SK-N-SH treated with all-trans-retinoic acid at 6 μM for 48 hours (cell line): ENCODE data around the gene SGK1.

Experiments
- ATAC-seq: fragments of 200-7000 bp; cut with Tn5 transposase; 3 replicates; pipeline ENCODE4 v1.9.1; 2020; ENCODE audit warnings: mild to moderate bottlenecking, moderate library complexity
- ARNTL ChIP-seq: fragments of 450-650 bp; formaldehyde crosslinking; IDR thresholded peaks from 2 replicates; pipeline ENCODE4 v1.5.0; 2020; ENCODE audit warnings: low read depth, mild to moderate bottlenecking, moderate library complexity, borderline replicate concordance
- BACH2 ChIP-seq: fragments of 250-450 bp; sonication (Bioruptor Pico); IDR thresholded peaks from 2 replicates; pipeline ENCODE4 v1.9.0; 2021; ENCODE audit warnings: mild to moderate bottlenecking, borderline replicate concordance
- CSDC2 ChIP-seq: fragments of 250-450 bp; sonication (Bioruptor Pico); IDR thresholded peaks from 2 replicates; pipeline ENCODE4 v1.5.0; 2020; ENCODE audit warnings: mild to moderate bottlenecking, moderate library complexity
- ESRRG ChIP-seq: fragments of 250-450 bp; sonication (Bioruptor Pico); IDR thresholded peaks from 2 replicates; pipeline ENCODE4 v1.6.1; 2021; ENCODE audit warnings: mild to moderate bottlenecking
- GLIS3 ChIP-seq: fragments of 250-450 bp; sonication (Bioruptor Pico); IDR thresholded peaks from 2 replicates; pipeline ENCODE4 v1.5.0; 2020; ENCODE audit warnings: mild to moderate bottlenecking, moderate library complexity
- ISL1 ChIP-seq: fragments of 250-450 bp; sonication (Bioruptor Pico); IDR thresholded peaks from 2 replicates; pipeline ENCODE4 v2.1.2; 2022; ENCODE audit warnings: mild to moderate bottlenecking, moderate library complexity
- OSR1 ChIP-seq: fragments of 250-450 bp; sonication (Bioruptor Pico); IDR thresholded peaks from 2 replicates; pipeline ENCODE4 v1.8.0; 2022; ENCODE audit warnings: moderate library complexity, mild to moderate bottlenecking, inconsistent platforms
- PPARA ChIP-seq: fragments of 250-450 bp; sonication (Bioruptor Pico); IDR thresholded peaks from 2 replicates; pipeline ENCODE4 v1.5.0; 2020; ENCODE audit warnings: mild to moderate bottlenecking, borderline replicate concordance
- RARB ChIP-seq: fragments of 250-450 bp; sonication (Bioruptor Pico); IDR thresholded peaks from 2 replicates; pipeline ENCODE4 v1.8.0; 2021; ENCODE audit warnings: mild to moderate bottlenecking, moderate library complexity
- SNAI2 ChIP-seq: fragments of 250-450 bp; sonication (Bioruptor Pico); IDR thresholded peaks from 2 replicates; pipeline ENCODE4 v1.5.0; 2020; ENCODE audit warnings: mild to moderate bottlenecking, moderate library complexity
- TCF4 ChIP-seq: fragments of 250-450 bp; sonication (Bioruptor Pico); IDR thresholded peaks from 2 replicates; pipeline ENCODE4 v1.8.0; 2021; ENCODE audit warnings: mild to moderate bottlenecking, moderate library complexity, borderline replicate concordance
- TOX ChIP-seq: fragments of 250-450 bp; sonication (Bioruptor Pico); IDR thresholded peaks from 2 replicates; pipeline ENCODE4 v1.8.0; 2021; ENCODE audit warnings: mild to moderate bottlenecking, moderate library complexity, borderline replicate concordance
- ZC3H10 ChIP-seq: fragments of 250-450 bp; sonication (Bioruptor Pico); IDR thresholded peaks from 2 replicates; pipeline ENCODE4 v1.5.1; 2021; ENCODE audit warnings: mild to moderate bottlenecking, moderate library complexity
- ZFP3 ChIP-seq: fragments of 250-450 bp; sonication (Bioruptor Pico); IDR thresholded peaks from 2 replicates; pipeline ENCODE4 v1.5.0; 2020; ENCODE audit warnings: mild to moderate bottlenecking, moderate library complexity
- ZFP30 ChIP-seq: fragments of 450-650 bp; formaldehyde crosslinking; IDR thresholded peaks from 2 replicates; pipeline ENCODE4 v1.5.0; 2022; ENCODE audit warnings: mild to moderate bottlenecking, moderate library complexity
- ZNF565 ChIP-seq: fragments of 450-650 bp; formaldehyde crosslinking; conservative IDR thresholded peaks from 2 replicates; pipeline ENCODE4 v1.5.0; 2020; ENCODE audit warnings: low read depth, mild to moderate bottlenecking, moderate library complexity
- ZNF70 ChIP-seq: fragments of 450-650 bp; formaldehyde crosslinking; IDR thresholded peaks from 2 replicates; pipeline ENCODE4 v1.5.0; 2020; ENCODE audit warnings: mild to moderate bottlenecking, moderate library complexity
- ZNF8 ChIP-seq: fragments of 450-650 bp; formaldehyde crosslinking; IDR thresholded peaks from 2 replicates; pipeline ENCODE4 v1.5.0; 2020; ENCODE audit warnings: mild to moderate bottlenecking, moderate library complexity
- TF ChIP-seq, protein P1 (sequence below): fragments of 250-450 bp; sonication (Bioruptor Pico); IDR thresholded peaks from 2 replicates; pipeline ENCODE4 v1.8.0; 2020; ENCODE audit warnings: mild to moderate bottlenecking, moderate library complexity, borderline replicate concordance
- TF ChIP-seq, protein P2 (sequence below): fragments of 250-450 bp; sonication (Bioruptor Pico); IDR thresholded peaks from 2 replicates; pipeline ENCODE4 v1.8.0; 2021; ENCODE audit warnings: low read depth, mild to moderate bottlenecking, moderate library complexity, borderline replicate concordance
- TF ChIP-seq, protein P3 (sequence below): fragments of 250-450 bp; sonication (Bioruptor Pico); IDR thresholded peaks from 2 replicates; pipeline ENCODE4 v1.5.1; 2020; ENCODE audit warnings: low read depth, mild to moderate bottlenecking, moderate library complexity
- TF ChIP-seq, protein P4 (sequence below): fragments of 250-450 bp; sonication (Bioruptor Pico); IDR thresholded peaks from 2 replicates; pipeline ENCODE4 v1.5.0; 2020; ENCODE audit warnings: mild to moderate bottlenecking, moderate library complexity

The SGK1 gene

DNA sequence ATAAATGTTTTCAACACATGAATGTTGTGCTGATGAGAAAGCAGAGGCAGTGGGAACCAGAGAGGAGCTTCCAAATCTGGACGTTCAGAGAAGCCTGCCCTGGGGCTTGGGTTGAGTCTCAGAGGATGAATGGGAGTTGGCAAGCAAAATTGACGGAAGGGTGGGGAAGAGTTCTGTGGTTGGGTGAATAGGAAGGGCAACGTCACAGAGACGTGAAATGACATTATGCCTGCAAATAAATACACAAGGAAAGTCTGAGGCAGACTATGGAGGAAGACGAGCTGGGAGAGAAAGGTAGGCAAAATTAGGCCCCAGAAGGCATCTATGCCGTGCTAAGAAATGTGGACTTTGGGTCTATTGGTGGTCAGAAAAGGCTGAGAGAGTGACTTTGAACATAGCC is 25.2 kb upstream of the SGK1 start:
- TF ChIP-seq ARNTL (CRISPR knock-in tag) (no peak), PPARA (CRISPR knock-in tag) (no peak), TCF4 (CRISPR knock-in tag) (no peak), ZFP30 (CRISPR knock-in tag) (no peak), ZC3H10 (no peak), ZNF70 (no peak), ISL1 (CRISPR knock-in tag) (no peak), CSDC2 (CRISPR knock-in tag) (no peak), GLIS3 (no peak), ZFP3 (CRISPR knock-in tag) (no peak), ESRRG (CRISPR knock-in tag) (no peak), OSR1 (CRISPR knock-in tag) (no peak), RARB (CRISPR knock-in tag) (no peak), BACH2 (no peak)
- TF ChIP-seq, protein P1, sequence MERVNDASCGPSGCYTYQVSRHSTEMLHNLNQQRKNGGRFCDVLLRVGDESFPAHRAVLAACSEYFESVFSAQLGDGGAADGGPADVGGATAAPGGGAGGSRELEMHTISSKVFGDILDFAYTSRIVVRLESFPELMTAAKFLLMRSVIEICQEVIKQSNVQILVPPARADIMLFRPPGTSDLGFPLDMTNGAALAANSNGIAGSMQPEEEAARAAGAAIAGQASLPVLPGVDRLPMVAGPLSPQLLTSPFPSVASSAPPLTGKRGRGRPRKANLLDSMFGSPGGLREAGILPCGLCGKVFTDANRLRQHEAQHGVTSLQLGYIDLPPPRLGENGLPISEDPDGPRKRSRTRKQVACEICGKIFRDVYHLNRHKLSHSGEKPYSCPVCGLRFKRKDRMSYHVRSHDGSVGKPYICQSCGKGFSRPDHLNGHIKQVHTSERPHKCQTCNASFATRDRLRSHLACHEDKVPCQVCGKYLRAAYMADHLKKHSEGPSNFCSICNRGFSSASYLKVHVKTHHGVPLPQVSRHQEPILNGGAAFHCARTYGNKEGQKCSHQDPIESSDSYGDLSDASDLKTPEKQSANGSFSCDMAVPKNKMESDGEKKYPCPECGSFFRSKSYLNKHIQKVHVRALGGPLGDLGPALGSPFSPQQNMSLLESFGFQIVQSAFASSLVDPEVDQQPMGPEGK (CRISPR knock-in tag), result no peak
- TF ChIP-seq, protein P2, sequence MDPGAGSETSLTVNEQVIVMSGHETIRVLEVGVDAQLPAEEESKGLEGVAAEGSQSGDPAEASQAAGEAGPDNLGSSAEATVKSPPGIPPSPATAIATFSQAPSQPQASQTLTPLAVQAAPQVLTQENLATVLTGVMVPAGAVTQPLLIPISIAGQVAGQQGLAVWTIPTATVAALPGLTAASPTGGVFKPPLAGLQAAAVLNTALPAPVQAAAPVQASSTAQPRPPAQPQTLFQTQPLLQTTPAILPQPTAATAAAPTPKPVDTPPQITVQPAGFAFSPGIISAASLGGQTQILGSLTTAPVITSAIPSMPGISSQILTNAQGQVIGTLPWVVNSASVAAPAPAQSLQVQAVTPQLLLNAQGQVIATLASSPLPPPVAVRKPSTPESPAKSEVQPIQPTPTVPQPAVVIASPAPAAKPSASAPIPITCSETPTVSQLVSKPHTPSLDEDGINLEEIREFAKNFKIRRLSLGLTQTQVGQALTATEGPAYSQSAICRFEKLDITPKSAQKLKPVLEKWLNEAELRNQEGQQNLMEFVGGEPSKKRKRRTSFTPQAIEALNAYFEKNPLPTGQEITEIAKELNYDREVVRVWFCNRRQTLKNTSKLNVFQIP, result no peak
- TF ChIP-seq, protein P3, sequence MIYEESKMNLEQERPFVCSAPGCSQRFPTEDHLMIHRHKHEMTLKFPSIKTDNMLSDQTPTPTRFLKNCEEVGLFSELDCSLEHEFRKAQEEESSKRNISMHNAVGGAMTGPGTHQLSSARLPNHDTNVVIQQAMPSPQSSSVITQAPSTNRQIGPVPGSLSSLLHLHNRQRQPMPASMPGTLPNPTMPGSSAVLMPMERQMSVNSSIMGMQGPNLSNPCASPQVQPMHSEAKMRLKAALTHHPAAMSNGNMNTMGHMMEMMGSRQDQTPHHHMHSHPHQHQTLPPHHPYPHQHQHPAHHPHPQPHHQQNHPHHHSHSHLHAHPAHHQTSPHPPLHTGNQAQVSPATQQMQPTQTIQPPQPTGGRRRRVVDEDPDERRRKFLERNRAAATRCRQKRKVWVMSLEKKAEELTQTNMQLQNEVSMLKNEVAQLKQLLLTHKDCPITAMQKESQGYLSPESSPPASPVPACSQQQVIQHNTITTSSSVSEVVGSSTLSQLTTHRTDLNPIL, result no peak

DNA sequence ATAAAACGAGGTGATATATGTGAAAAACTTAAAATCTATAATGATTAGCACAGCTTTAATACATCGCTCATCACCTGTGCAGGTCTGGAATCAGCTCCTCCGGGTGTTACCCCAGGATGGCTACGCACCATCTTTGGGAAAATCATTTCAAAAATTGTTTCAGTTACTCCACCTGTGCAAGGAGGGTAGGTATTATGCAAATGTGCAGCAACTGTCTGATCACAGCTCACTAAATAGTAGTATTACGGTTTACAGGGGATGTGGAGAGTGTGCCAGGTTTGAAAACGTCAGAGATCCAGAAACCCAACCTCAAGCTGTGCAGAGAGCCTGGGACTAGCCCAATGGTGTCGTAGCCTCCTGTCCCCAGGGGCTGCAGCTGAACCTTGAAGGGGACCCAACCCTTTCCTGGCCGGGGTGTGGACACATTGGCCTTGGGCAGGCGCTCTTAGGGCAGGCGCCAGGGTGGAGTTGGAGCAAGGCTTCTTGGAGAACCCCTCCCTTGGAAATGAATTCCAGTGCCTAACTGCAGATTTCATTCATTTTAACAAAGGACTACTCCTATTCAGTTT is 24.2 kb upstream of the SGK1 start:
- no peak for TF ChIP-seq ZFP30 (CRISPR knock-in tag)
- no peak for TF ChIP-seq ZNF8
- TF ChIP-seq, protein P4, sequence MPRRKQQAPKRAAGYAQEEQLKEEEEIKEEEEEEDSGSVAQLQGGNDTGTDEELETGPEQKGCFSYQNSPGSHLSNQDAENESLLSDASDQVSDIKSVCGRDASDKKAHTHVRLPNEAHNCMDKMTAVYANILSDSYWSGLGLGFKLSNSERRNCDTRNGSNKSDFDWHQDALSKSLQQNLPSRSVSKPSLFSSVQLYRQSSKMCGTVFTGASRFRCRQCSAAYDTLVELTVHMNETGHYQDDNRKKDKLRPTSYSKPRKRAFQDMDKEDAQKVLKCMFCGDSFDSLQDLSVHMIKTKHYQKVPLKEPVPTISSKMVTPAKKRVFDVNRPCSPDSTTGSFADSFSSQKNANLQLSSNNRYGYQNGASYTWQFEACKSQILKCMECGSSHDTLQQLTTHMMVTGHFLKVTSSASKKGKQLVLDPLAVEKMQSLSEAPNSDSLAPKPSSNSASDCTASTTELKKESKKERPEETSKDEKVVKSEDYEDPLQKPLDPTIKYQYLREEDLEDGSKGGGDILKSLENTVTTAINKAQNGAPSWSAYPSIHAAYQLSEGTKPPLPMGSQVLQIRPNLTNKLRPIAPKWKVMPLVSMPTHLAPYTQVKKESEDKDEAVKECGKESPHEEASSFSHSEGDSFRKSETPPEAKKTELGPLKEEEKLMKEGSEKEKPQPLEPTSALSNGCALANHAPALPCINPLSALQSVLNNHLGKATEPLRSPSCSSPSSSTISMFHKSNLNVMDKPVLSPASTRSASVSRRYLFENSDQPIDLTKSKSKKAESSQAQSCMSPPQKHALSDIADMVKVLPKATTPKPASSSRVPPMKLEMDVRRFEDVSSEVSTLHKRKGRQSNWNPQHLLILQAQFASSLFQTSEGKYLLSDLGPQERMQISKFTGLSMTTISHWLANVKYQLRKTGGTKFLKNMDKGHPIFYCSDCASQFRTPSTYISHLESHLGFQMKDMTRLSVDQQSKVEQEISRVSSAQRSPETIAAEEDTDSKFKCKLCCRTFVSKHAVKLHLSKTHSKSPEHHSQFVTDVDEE, result no peak
- TF ChIP-seq ISL1 (CRISPR knock-in tag), result no peak
- TF ChIP-seq ZNF565 (CRISPR knock-in tag), result no peak
- TF ChIP-seq, protein P3, result no peak
- TF ChIP-seq PPARA (CRISPR knock-in tag), result no peak
- TF ChIP-seq BACH2, result no peak
- no peak for TF ChIP-seq GLIS3
- no peak for TF ChIP-seq ZC3H10
- TF ChIP-seq ARNTL (CRISPR knock-in tag), result no peak
- no peak for TF ChIP-seq TOX
- TF ChIP-seq SNAI2, result no peak
- no peak for TF ChIP-seq TCF4 (CRISPR knock-in tag)
- no peak for TF ChIP-seq ESRRG (CRISPR knock-in tag)
- ATAC-seq, result no peak

More for the DNA sequence above, 25.2 kb upstream of the SGK1 start:
- ATAC-seq, result no peak
